Measurements from ENCODE around the gene TAF3. TPM values are rescaled to one million over a fixed set of nuclear protein-coding genes. Genes with fewer than 3 reads are reported as not detected.

The TAF3 gene
- total and polyA plus RNA-seq, 11 donors, result 5.7 to 14.0 (median 10.3) TPM

DNA sequence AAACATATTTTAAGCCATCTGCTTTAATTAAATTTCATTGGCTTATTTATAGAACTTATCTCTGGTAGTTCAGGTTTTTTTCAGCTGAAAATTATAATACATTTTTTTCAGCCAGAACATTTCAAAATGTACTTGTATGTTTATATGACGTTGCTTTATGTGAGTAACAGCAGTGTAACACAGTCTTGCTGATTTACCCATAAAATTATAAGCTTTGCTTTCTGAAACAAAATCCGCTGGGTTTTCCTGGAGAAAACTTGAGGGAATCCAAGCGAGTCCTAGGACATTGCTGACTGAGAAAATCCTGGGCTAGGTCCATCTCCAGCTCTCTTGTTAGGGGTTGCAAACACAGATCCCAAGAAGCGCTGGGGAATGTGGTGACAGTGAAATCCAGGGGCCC is 124.0 kb downstream of the TAF3 start:
- Histone ChIP-seq H3K4me3 (no peak overlapping the region), H3K27ac (no peak overlapping the region), H3K27me3 (no peaks in the 10 kb centered on the region), H3K9me3 (peaks cover 0 to 23% (median 3%) of the 10 kb centered on the region in 12 donors), H3K36me3 (no peaks in the 10 kb centered on the region), H3K4me1 (peaks cover 0 to 17% (median 0%) of the 10 kb centered on the region in 12 donors)
- ATAC-seq (no peak), DNase-seq (no peak)
- 89 to 95% (median 92%) methylated on average over 4 of the region's 4 CpGs for WGBS, 4 donors
- no peak for TF ChIP-seq POLR2A (IDR thresholded peaks at IDR 0.05)
- TF ChIP-seq, protein P1, sequence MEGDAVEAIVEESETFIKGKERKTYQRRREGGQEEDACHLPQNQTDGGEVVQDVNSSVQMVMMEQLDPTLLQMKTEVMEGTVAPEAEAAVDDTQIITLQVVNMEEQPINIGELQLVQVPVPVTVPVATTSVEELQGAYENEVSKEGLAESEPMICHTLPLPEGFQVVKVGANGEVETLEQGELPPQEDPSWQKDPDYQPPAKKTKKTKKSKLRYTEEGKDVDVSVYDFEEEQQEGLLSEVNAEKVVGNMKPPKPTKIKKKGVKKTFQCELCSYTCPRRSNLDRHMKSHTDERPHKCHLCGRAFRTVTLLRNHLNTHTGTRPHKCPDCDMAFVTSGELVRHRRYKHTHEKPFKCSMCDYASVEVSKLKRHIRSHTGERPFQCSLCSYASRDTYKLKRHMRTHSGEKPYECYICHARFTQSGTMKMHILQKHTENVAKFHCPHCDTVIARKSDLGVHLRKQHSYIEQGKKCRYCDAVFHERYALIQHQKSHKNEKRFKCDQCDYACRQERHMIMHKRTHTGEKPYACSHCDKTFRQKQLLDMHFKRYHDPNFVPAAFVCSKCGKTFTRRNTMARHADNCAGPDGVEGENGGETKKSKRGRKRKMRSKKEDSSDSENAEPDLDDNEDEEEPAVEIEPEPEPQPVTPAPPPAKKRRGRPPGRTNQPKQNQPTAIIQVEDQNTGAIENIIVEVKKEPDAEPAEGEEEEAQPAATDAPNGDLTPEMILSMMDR (IDR thresholded peaks at IDR 0.05), result no peak
- intact Hi-C loops (cut with DNase I), result loop anchor here in 1 of 10 donors (5.0 kb wide), 1 partner anchor 110 kb away; no protein-coding TSS in a partner anchor

GRCh38 chr10:7942859-7943258 is 124.6 kb downstream of the TAF3 start:
- Histone ChIP-seq H3K36me3 (no peaks in the 10 kb centered on the region), H3K4me1 (peaks cover 0 to 17% (median 0%) of the 10 kb centered on the region in 12 donors), H3K27me3 (no peaks in the 10 kb centered on the region), H3K4me3 (no peak overlapping the region), H3K9me3 (peaks cover 0 to 17% (median 3%) of the 10 kb centered on the region in 12 donors), H3K27ac (no peak overlapping the region)
- intact Hi-C loops (cut with DNase I), result loop anchor here in 1 of 10 donors (5.0 kb wide), 1 partner anchor 111 kb away; no protein-coding TSS in a partner anchor
- ATAC-seq (no peak), DNase-seq (no peak)
- TF ChIP-seq, protein P1 (IDR thresholded peaks at IDR 0.05), result no peak
- TF ChIP-seq POLR2A (IDR thresholded peaks at IDR 0.05), result no peak
- WGBS, 4 donors, result 93 to 95% (median 94%) methylated on average over 11 of the region's 11 CpGs

DNA sequence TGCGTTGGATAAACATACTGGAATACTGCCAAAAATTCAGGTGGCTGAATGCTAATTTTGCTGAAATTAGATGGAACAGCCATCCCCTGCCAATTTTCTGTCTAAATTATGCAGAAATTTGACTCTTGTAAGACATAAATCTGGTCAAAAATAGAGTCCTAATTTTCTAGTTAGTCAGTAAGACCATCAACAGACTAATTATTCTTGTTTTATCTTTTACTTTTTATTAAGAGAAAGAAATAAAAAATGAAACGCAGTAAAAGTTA is 125.8 kb downstream of the TAF3 start:
- intact Hi-C loops (cut with DNase I), result loop anchor here in 1 of 10 donors (5.0 kb wide), 1 partner anchor 112 kb away; no protein-coding TSS in a partner anchor
- Histone ChIP-seq H3K9me3 (peaks cover 0 to 10% (median 3%) of the 10 kb centered on the region in 12 donors), H3K4me3 (no peak overlapping the region), H3K27me3 (no peaks in the 10 kb centered on the region), H3K27ac (no peak overlapping the region), H3K36me3 (no peaks in the 10 kb centered on the region), H3K4me1 (peaks cover 0 to 17% (median 0%) of the 10 kb centered on the region in 12 donors)
- TF ChIP-seq, protein P1 (IDR thresholded peaks at IDR 0.05), result no peak
- TF ChIP-seq POLR2A (IDR thresholded peaks at IDR 0.05), result no peak
- ATAC-seq, result no peak
- no peak for DNase-seq
- 60 to 70% (median 64%) methylated on average over 2 of the region's 2 CpGs for WGBS, 4 donors

DNA sequence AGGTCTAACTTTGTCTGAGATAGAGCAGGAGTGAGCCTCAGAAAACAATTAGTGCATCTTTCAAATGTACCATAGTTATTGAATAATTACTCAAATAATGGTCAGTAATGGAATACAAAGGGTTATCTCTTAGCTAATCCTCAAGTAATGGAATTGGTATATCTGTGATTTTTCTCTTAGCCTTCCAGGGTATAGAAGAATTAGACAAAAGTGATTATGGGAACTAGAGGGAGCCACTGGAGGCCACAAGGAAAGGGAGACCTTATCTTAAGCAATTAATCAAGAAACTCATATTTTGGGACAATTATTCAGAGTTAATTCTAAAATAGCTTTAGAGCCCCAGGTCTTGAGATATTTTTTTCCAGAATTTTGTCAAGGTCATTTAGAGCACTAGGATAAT is 126.2 kb downstream of the TAF3 start:
- intact Hi-C loops (cut with DNase I), result loop anchor here in 1 of 10 donors (5.0 kb wide), 1 partner anchor 112 kb away; no protein-coding TSS in a partner anchor
- peaks cover 0 to 7% (median 2%) of the 10 kb centered on the region in 12 donors for H3K9me3 ChIP-seq
- no peak overlapping the region for H3K4me3 ChIP-seq
- H3K27me3 ChIP-seq, result no peaks in the 10 kb centered on the region
- no peak for TF ChIP-seq POLR2A (IDR thresholded peaks at IDR 0.05)
- TF ChIP-seq, protein P1 (IDR thresholded peaks at IDR 0.05), result no peak
- ATAC-seq (no peak), DNase-seq (no peak)
- H3K27ac ChIP-seq, result no peak overlapping the region
- no peaks in the 10 kb centered on the region for H3K36me3 ChIP-seq
- peaks cover 0 to 17% (median 0%) of the 10 kb centered on the region in 12 donors for H3K4me1 ChIP-seq
